Neural cell (in vitro differentiated cells): ENCODE data around the gene STX16. TPM values are rescaled to one million over a fixed set of nuclear protein-coding genes. Genes with fewer than 3 reads are reported as not detected.

Source experiments
- H2AFZ ChIP-seq: fragments of 200-600, 300-800 bp; sonication (generic), shearing (Covaris generic); 2 replicates; pipeline ENCODE4 v1.6.0; 2014; ENCODE audit warnings: low read depth, mild to moderate bottlenecking, antibody characterized with exemption, low read length, moderate library complexity
- H3F3A ChIP-seq: fragments of 200-600 bp; shearing (Covaris generic); 2 replicates; pipeline ENCODE4 v1.6.1; 2016; ENCODE audit warnings: mild to moderate bottlenecking, moderate library complexity, mixed read lengths, antibody characterized with exemption, low read length; ENCODE audit not compliant: insufficient read depth, poor library complexity, severe bottlenecking
- H3K27ac ChIP-seq: fragments of 200-600, 300-800 bp; sonication (generic), shearing (Covaris generic); 2 replicates; pipeline ENCODE4 v1.5.1; 2014; ENCODE audit warnings: mild to moderate bottlenecking, low read length, moderate library complexity
- H3K27me3 ChIP-seq: fragments of 300-800, 200-600 bp; sonication (generic), shearing (Covaris generic); 2 replicates; pipeline ENCODE4 v1.6.0; 2014; ENCODE audit warnings: mild to moderate bottlenecking, low read depth, low read length, moderate library complexity; ENCODE audit not compliant: insufficient read depth
- H3K36me3 ChIP-seq: fragments of 300-800, 200-600 bp; sonication (generic), shearing (Covaris generic); 2 replicates; pipeline ENCODE4 v1.5.1; 2014; ENCODE audit warnings: mild to moderate bottlenecking, antibody characterized with exemption, low read length, moderate library complexity; ENCODE audit not compliant: insufficient read depth
- H3K4me2 ChIP-seq: fragments of 300-800, 200-600 bp; sonication (generic), shearing (Covaris generic); 2 replicates; pipeline ENCODE4 v1.6.0; 2014; ENCODE audit warnings: mild to moderate bottlenecking, low read length
- H3K4me3 ChIP-seq: fragments of 300-800, 200-600 bp; sonication (generic), shearing (Covaris generic); 2 replicates; pipeline ENCODE4 v1.5.1; 2014; ENCODE audit warnings: mild to moderate bottlenecking, low read length, moderate library complexity
- H3K79me2 ChIP-seq: fragments of 200-600 bp; shearing (Covaris generic); replicated peaks from 2 replicates; pipeline ENCODE4 v1.6.0; 2014; ENCODE audit warnings: mild to moderate bottlenecking, low read length, moderate library complexity; ENCODE audit not compliant: insufficient read depth
- H3K9ac ChIP-seq: fragments of 300-800, 200-600 bp; sonication (generic), shearing (Covaris generic); 2 replicates; pipeline ENCODE4 v1.6.1; 2016; ENCODE audit warnings: mild to moderate bottlenecking, low read length, mixed read lengths
- H3K9me2 ChIP-seq: fragments of 200-600 bp; shearing (Covaris generic); 2 replicates; pipeline ENCODE4 v1.6.1; 2016; ENCODE audit warnings: mild to moderate bottlenecking, low read length, mixed read lengths; ENCODE audit not compliant: insufficient read depth
- H3K9me3 ChIP-seq: fragments of 200-600, 300-800 bp; sonication (generic), shearing (Covaris generic); 2 replicates; pipeline ENCODE4 v1.6.1; 2016; ENCODE audit warnings: mild to moderate bottlenecking, mixed run types, low read length, moderate library complexity, mixed read lengths
- H4K20me1 ChIP-seq: fragments of 200-600 bp; shearing (Covaris generic); 2 replicates; pipeline ENCODE4 v1.6.1; 2016; ENCODE audit warnings: mild to moderate bottlenecking, mixed run types; ENCODE audit not compliant: insufficient read depth
- CTCF ChIP-seq: fragments of 450-650 bp; IDR thresholded peaks from 2 replicates; pipeline ENCODE4 v1.5.1; 2014; ENCODE audit warnings: antibody characterized with exemption, mild to moderate bottlenecking, moderate library complexity; ENCODE audit not compliant: poor library complexity, severe bottlenecking
- EP300 ChIP-seq: fragments of 450-650 bp; conservative IDR thresholded peaks from 2 replicates; pipeline ENCODE4 v1.6.1; 2014; ENCODE audit warnings: antibody characterized with exemption, mild to moderate bottlenecking, moderate library complexity; ENCODE audit not compliant: poor library complexity, severe bottlenecking
- EZH2 ChIP-seq: fragments of 200-600, 300-800 bp; shearing (Covaris generic), sonication (generic); IDR thresholded peaks from 2 replicates; pipeline ENCODE4 v1.6.1; 2014; ENCODE audit warnings: antibody characterized with exemption, low read length, borderline replicate concordance, mild to moderate bottlenecking; ENCODE audit not compliant: insufficient read depth, poor library complexity, severe bottlenecking
- MXI1 ChIP-seq: fragments of 450-650 bp; conservative IDR thresholded peaks from 2 replicates; pipeline ENCODE4 v1.6.1; 2014; ENCODE audit warnings: antibody characterized with exemption, mild to moderate bottlenecking; ENCODE audit not compliant: poor library complexity, severe bottlenecking
- POLR2AphosphoS5 ChIP-seq: IDR thresholded peaks from 2 replicates; pipeline ENCODE4 v1.6.1; 2012
- RAD21 ChIP-seq: fragments of 450-650 bp; conservative IDR thresholded peaks from 2 replicates; pipeline ENCODE4 v1.6.1; 2014; ENCODE audit warnings: antibody characterized with exemption, mild to moderate bottlenecking, moderate library complexity
- REST ChIP-seq: IDR thresholded peaks from 2 replicates; pipeline ENCODE4 v1.6.1; 2012; ENCODE audit warnings: borderline replicate concordance
- SMC3 ChIP-seq: fragments of 450-650 bp; conservative IDR thresholded peaks from 2 replicates; pipeline ENCODE4 v1.6.1; 2014; ENCODE audit warnings: antibody characterized with exemption, mild to moderate bottlenecking, moderate library complexity; ENCODE audit not compliant: poor library complexity
- TAF1 ChIP-seq: IDR thresholded peaks from 2 replicates; pipeline ENCODE4 v1.6.1; 2012; ENCODE audit warnings: low read depth
- polyA plus RNA-seq: library from polyadenylated mRNA; depleted of rRNA; stranded (reverse); fragments of >200 nt; gene quantifications from 2 replicates; pipeline ENCODE4 v1.2.3, GENCODE V29; 2014

STX16 gene
- polyA plus RNA-seq, 1 donor from 2014 or later: 120 TPM

- no peaks in the 10 kb centered on the region for H3K9me3 ChIP-seq
- no peak overlapping the region for H3K27ac ChIP-seq
- H3K9ac ChIP-seq: no peak overlapping the region
- no peak overlapping the region for H2AFZ ChIP-seq
- no peaks in the 10 kb centered on the region for H3K9me2 ChIP-seq
- no peak for TF ChIP-seq SMC3
- TF ChIP-seq REST: no peak
- TF ChIP-seq TAF1: no peak
- TF ChIP-seq CTCF: no peak
- TF ChIP-seq MXI1: no peak
- TF ChIP-seq POLR2AphosphoS5: no peak
- no peak for TF ChIP-seq RAD21
- TF ChIP-seq EP300: no peak
- no peak for TF ChIP-seq EZH2
- no peaks in the 10 kb centered on the region for H3F3A ChIP-seq
- no peak overlapping the region for H3K4me2 ChIP-seq
- no peaks in the 10 kb centered on the region for H3K36me3 ChIP-seq
- no peaks in the 10 kb centered on the region for H3K27me3 ChIP-seq
- H3K4me3 ChIP-seq: no peak overlapping the region
- no peaks in the 10 kb centered on the region for H4K20me1 ChIP-seq
- no peaks in the 10 kb centered on the region for H3K79me2 ChIP-seq
Measured at GRCh38 chr20:58716476-58717277, 65.6 kb downstream of the STX16 start.

GRCh38 chr20:58717278-58718091, 66.4 kb downstream of the STX16 start:
- no peaks in the 10 kb centered on the region for H3K9me3 ChIP-seq
- no peak overlapping the region for H3K9ac ChIP-seq
- no peaks in the 10 kb centered on the region for H3K79me2 ChIP-seq
- no peaks in the 10 kb centered on the region for H3K9me2 ChIP-seq
- H3F3A ChIP-seq: no peaks in the 10 kb centered on the region
- no peak overlapping the region for H3K4me2 ChIP-seq
- no peaks in the 10 kb centered on the region for H3K36me3 ChIP-seq
- no peaks in the 10 kb centered on the region for H3K27me3 ChIP-seq
- H2AFZ ChIP-seq: no peak overlapping the region
- no peaks in the 10 kb centered on the region for H4K20me1 ChIP-seq
- TF ChIP-seq EZH2: no peak
- TF ChIP-seq REST: no peak
- no peak overlapping the region for H3K27ac ChIP-seq
- no peak overlapping the region for H3K4me3 ChIP-seq
